ENCODE data around the gene AP1S2.

AP1S2 gene

DNA sequence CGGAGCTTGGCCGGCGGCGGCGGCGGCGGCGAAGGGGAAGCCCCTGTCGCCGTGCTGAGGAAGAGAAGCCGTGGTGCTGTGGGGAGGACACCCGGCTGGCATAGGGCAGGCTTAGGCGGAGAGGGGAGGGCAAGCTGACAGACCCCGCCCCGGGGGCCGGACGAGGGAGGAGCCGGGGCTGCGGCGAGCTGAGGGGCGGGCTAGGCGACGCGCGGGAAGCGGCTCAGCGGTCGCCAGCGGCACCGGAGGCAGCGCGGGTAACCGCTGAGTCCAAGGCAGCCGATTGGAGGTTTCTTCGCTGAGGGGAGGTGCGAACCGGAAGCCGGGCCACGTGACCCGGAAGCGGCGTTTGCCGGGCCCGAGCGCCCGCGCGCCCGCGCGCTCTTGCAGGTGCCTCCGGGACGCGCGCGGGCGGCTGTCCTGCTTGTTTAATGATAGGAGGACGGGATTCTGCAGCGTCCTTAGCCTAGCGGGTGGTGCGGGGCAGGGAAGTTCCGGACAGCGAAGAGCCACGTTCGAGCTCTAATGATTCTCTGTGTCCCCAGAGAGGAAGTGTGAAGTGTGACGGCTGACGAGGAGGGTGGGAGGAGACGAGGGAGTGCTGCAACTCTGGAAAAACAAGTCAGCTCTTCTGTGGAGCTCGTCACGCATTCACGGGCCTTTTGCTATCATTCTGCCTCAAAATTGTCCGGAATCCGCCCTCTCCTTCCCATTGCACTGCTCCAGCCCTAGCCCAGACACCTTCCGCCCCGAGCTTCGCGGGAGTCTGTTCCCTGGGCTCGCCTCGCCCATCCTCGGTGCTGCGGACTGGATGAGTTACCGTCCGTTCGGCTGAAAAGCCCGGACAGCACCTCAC lies at the start of gene AP1S2:
TSS of gene AP1S2 (minus strand) at position 102 of the 856 bp plus-strand sequence. CDS start 2,289 bp downstream, outside the sequence.
- H3K27ac ChIP-seq (ENCODE audit: low read depth, low read length, poor library complexity, severe bottlenecking), result peak within 1 kb of the TSS; percentile 82
- no peaks in the 10 kb centered on the region for H3K9me3 ChIP-seq (ENCODE audit: low read length)
- H3K4me3 ChIP-seq (ENCODE audit: low read depth, low read length, poor library complexity, severe bottlenecking), result peak within 1 kb of the TSS; percentile 98
- H2AFZ ChIP-seq (ENCODE audit: low read length), result no peak within 1 kb of the TSS
- H4K20me1 ChIP-seq (ENCODE audit: insufficient read depth, low read length), result no peaks in the 10 kb centered on the region
- H3F3A ChIP-seq (ENCODE audit: insufficient read depth, low read length), result no peaks in the 10 kb centered on the region
- H3K79me2 ChIP-seq (ENCODE audit: insufficient read depth, low read length), result peaks cover 10% of the 10 kb centered on the region; the same call in 1 of the 2 replicates
- H3K9ac ChIP-seq (ENCODE audit: low read length), result peak within 1 kb of the TSS; percentile 91
- TF ChIP-seq EZH2 (IDR thresholded peaks at IDR 0.05; ENCODE audit: borderline replicate concordance, low read length), result no peak
- TF ChIP-seq, protein P1, sequence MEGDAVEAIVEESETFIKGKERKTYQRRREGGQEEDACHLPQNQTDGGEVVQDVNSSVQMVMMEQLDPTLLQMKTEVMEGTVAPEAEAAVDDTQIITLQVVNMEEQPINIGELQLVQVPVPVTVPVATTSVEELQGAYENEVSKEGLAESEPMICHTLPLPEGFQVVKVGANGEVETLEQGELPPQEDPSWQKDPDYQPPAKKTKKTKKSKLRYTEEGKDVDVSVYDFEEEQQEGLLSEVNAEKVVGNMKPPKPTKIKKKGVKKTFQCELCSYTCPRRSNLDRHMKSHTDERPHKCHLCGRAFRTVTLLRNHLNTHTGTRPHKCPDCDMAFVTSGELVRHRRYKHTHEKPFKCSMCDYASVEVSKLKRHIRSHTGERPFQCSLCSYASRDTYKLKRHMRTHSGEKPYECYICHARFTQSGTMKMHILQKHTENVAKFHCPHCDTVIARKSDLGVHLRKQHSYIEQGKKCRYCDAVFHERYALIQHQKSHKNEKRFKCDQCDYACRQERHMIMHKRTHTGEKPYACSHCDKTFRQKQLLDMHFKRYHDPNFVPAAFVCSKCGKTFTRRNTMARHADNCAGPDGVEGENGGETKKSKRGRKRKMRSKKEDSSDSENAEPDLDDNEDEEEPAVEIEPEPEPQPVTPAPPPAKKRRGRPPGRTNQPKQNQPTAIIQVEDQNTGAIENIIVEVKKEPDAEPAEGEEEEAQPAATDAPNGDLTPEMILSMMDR (IDR thresholded peaks at IDR 0.05; ENCODE audit: low read length), result no peak
- no peaks in the 10 kb centered on the region for H3K36me3 ChIP-seq (ENCODE audit: insufficient read depth, low read length)
- H3K9me2 ChIP-seq (ENCODE audit: low read depth, low read length), result no peaks in the 10 kb centered on the region
- H3K4me1 ChIP-seq (ENCODE audit: insufficient read depth, low read length, severe bottlenecking), result peaks cover 30% of the 10 kb centered on the region
- H3K4me2 ChIP-seq (ENCODE audit: low read length), result peak within 1 kb of the TSS; percentile 91
- H3K27me3 ChIP-seq (ENCODE audit: insufficient read depth, low read length), result no peaks in the 10 kb centered on the region

DNA sequence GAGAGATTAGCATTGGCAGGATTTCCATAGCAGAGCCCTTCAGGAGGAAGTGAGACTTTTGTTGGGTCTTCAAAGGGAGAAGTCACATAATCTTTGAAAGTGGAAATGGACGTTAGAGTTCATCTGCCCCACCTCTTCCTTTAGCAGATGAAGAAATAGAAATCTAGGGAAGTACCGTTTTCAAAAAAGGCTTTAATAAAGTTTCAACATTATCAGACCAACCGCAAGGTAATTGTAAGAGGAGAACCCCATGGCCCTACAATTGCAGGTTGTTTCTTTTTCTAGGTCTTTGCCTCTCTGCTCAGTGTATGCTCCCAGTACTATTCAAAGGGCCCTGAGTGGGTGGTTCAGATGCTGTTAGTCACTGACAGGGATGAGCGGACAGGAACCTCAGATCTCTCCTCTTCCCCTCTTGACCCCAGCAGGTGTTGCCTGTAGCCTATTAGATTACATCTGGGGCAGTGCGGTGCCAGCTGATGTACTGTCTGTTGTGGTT lies 48.6 kb upstream of the AP1S2 start:
- Histone ChIP-seq H3K4me2 (ENCODE audit: low read length) (peak overlapping the region; percentile 55), H3K9me3 (ENCODE audit: low read length) (no peaks in the 10 kb centered on the region), H3K9ac (ENCODE audit: low read length) (no peak overlapping the region; the same call in 1 of the 2 replicates), H3K4me1 (ENCODE audit: insufficient read depth, low read length, severe bottlenecking) (peaks cover 17% of the 10 kb centered on the region), H3K27me3 (ENCODE audit: insufficient read depth, low read length) (no peaks in the 10 kb centered on the region), H3F3A (ENCODE audit: insufficient read depth, low read length) (no peaks in the 10 kb centered on the region), H3K36me3 (ENCODE audit: insufficient read depth, low read length) (no peaks in the 10 kb centered on the region), H3K27ac (ENCODE audit: low read depth, low read length, poor library complexity, severe bottlenecking) (peak overlapping the region; percentile 91), H3K79me2 (ENCODE audit: insufficient read depth, low read length) (no peaks in the 10 kb centered on the region), H2AFZ (ENCODE audit: low read length) (no peak overlapping the region), H4K20me1 (ENCODE audit: insufficient read depth, low read length) (no peaks in the 10 kb centered on the region), H3K9me2 (ENCODE audit: low read depth, low read length) (no peaks in the 10 kb centered on the region), H3K4me3 (ENCODE audit: low read depth, low read length, poor library complexity, severe bottlenecking) (peak overlapping the region; percentile 15)
- no peak for TF ChIP-seq EZH2 (IDR thresholded peaks at IDR 0.05; ENCODE audit: borderline replicate concordance, low read length)
- TF ChIP-seq, protein P1 (IDR thresholded peaks at IDR 0.05; ENCODE audit: low read length), result no peak

DNA sequence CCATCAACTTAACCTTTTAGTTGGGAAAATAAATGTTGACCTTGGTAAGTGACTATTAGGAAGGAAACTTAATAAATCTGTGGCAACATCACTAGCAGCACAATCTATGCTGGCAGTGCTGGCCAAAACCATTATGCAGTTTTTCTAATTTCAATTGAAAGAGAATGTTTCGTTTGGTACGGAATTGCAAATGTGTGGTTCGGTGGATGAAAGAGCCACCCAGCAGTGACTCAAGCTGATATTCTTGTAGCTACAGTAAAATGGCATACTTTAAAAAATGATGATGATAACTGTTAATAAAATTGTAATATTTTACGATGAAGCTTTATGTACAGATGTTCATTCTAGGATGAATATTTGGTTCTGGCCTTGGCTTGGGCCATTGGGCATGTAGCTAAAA lies 40.7 kb upstream of the AP1S2 start:
- Histone ChIP-seq H3K27ac (ENCODE audit: low read depth, low read length, poor library complexity, severe bottlenecking) (no peak overlapping the region), H3K9ac (ENCODE audit: low read length) (no peak overlapping the region), H3K4me1 (ENCODE audit: insufficient read depth, low read length, severe bottlenecking) (no peaks in the 10 kb centered on the region), H3K27me3 (ENCODE audit: insufficient read depth, low read length) (no peaks in the 10 kb centered on the region), H2AFZ (ENCODE audit: low read length) (no peak overlapping the region), H3K36me3 (ENCODE audit: insufficient read depth, low read length) (no peaks in the 10 kb centered on the region), H3K4me3 (ENCODE audit: low read depth, low read length, poor library complexity, severe bottlenecking) (no peak overlapping the region), H3K9me3 (ENCODE audit: low read length) (no peaks in the 10 kb centered on the region), H3K79me2 (ENCODE audit: insufficient read depth, low read length) (no peaks in the 10 kb centered on the region), H4K20me1 (ENCODE audit: insufficient read depth, low read length) (no peaks in the 10 kb centered on the region), H3K4me2 (ENCODE audit: low read length) (no peak overlapping the region), H3K9me2 (ENCODE audit: low read depth, low read length) (no peaks in the 10 kb centered on the region), H3F3A (ENCODE audit: insufficient read depth, low read length) (no peaks in the 10 kb centered on the region)
- TF ChIP-seq EZH2 (IDR thresholded peaks at IDR 0.05; ENCODE audit: borderline replicate concordance, low read length), result no peak
- TF ChIP-seq, protein P1 (IDR thresholded peaks at IDR 0.05; ENCODE audit: low read length), result no peak
